Prostate gland (tissue), 2 donors: ENCODE results near the gene PALLD. TPM values are rescaled to one million over a fixed set of nuclear protein-coding genes. Genes with fewer than 3 reads are reported as not detected.
"Not testable (repeated sequence)": the region's sequence is repeated elsewhere in the genome, so short reads cannot be mapped to it uniquely, and the experiment has no call there.

ENCODE experiments used
- DNase-seq: peaks from one replicate; pipeline ENCODE4 v3.0.0-alpha.2; 2019; ENCODE audit warnings: low spot score
- H3K27ac ChIP-seq, 2 donors: fragments of 200-600 bp; sonication (generic); 2 replicates each; pipeline ENCODE4 v1.5.1; 2017 to 2019
- H3K27me3 ChIP-seq: fragments of 200-600 bp; sonication (generic); replicated peaks from 2 replicates; pipeline ENCODE4 v1.5.1; 2019; ENCODE audit not compliant: insufficient read depth
- H3K36me3 ChIP-seq, 2 donors: fragments of 200-600 bp; sonication (generic); 1 replicate in 1 of 2; 2 replicates in 1 of 2; pipeline versions ENCODE4 v1.5.1 to v1.8.1; 2017 to 2019
- H3K4me1 ChIP-seq: fragments of 200-600 bp; sonication (generic); replicated peaks from 2 replicates; pipeline ENCODE4 v1.5.1; 2019
- H3K4me3 ChIP-seq, 2 donors: fragments of 200-600 bp; sonication (generic); 2 replicates each; pipeline ENCODE4 v1.5.1; 2017 to 2019
- H3K9me3 ChIP-seq: fragments of 200-600 bp; sonication (generic); 2 replicates; pipeline ENCODE4 v1.5.1; 2017
- POLR2A ChIP-seq: fragments of 450-650 bp; IDR thresholded peaks from one replicate; pipeline ENCODE4 v1.6.1; 2016; ENCODE audit warnings: antibody characterized with exemption, mild to moderate bottlenecking
- POLR2AphosphoS5 ChIP-seq: sonication (generic); formaldehyde crosslinking; IDR thresholded peaks from one replicate; pipeline ENCODE4 v1.6.1; 2017; ENCODE audit warnings: antibody characterized with exemption
- WGBS: methylation state at CpG from one replicate; pipeline ENCODE4 v1.1.5; 2018; 5-methylcytosine and 5-hydroxymethylcytosine counted together
- intact Hi-C: fragments of 100-400 bp; cut with DNase I; formaldehyde crosslinking; loops from one replicate; pipeline ENCODE4 v1.14.2; 2022
- total RNA-seq, 2 donors: library from RNA; depleted of rRNA; stranded (reverse); fragments of >200 nt; gene quantifications; one replicate each; pipeline ENCODE4 v1.1.0, GENCODE V29; 2016
- TF ChIP-seq, protein P1 (sequence below), 4 experiments: fragments of 200-600 bp in 2 of 4; fragments of 450-650 bp in 2 of 4; sonication (generic) in 2 of 4; IDR thresholded peaks; 1 replicate in 3 of 4; 2 replicates in 1 of 4; pipeline ENCODE4 v1.5.1; 2016 to 2019; ENCODE audit warnings: antibody characterized with exemption in 4 of 4, mild to moderate bottlenecking in 2 of 4, moderate library complexity in 2 of 4

PALLD gene
- total RNA-seq, 2 donors from 2014 or later = 252 TPM

DNA sequence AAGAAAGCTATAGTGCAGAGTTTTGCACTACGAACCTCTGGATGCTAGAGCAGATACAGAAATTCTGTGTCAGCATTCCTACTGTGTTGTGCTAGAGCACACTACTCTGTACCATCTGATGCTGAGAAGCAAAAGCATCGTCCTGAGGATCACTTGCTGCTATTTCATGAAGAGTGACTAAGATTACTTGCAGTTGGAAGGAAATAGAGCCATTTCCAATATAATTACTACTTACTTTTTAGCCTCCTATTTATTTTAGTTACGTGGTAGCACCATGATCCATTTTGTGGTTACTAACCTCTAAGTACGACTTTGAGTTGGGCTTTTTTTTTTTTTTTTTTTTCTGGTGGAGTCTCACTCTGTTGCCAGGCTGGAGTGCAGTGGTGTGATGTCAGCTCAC, 226.7 kb downstream of the PALLD start:
- DNase-seq = no peak
- no peak overlapping the region for H3K27ac ChIP-seq
- no peaks in the 10 kb centered on the region for H3K27me3 ChIP-seq
- 86% methylated on average over 4 of the region's 4 CpGs for WGBS
- H3K4me1 ChIP-seq = no peaks in the 10 kb centered on the region
- TF ChIP-seq POLR2A (no peak), POLR2AphosphoS5 (no peak)
- TF ChIP-seq, protein P1, sequence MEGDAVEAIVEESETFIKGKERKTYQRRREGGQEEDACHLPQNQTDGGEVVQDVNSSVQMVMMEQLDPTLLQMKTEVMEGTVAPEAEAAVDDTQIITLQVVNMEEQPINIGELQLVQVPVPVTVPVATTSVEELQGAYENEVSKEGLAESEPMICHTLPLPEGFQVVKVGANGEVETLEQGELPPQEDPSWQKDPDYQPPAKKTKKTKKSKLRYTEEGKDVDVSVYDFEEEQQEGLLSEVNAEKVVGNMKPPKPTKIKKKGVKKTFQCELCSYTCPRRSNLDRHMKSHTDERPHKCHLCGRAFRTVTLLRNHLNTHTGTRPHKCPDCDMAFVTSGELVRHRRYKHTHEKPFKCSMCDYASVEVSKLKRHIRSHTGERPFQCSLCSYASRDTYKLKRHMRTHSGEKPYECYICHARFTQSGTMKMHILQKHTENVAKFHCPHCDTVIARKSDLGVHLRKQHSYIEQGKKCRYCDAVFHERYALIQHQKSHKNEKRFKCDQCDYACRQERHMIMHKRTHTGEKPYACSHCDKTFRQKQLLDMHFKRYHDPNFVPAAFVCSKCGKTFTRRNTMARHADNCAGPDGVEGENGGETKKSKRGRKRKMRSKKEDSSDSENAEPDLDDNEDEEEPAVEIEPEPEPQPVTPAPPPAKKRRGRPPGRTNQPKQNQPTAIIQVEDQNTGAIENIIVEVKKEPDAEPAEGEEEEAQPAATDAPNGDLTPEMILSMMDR (IDR thresholded peaks at IDR 0.05) = no peak
- H3K4me3 ChIP-seq = no peak overlapping the region
- no peaks in the 10 kb centered on the region for H3K9me3 ChIP-seq
- H3K36me3 ChIP-seq = no peaks in the 10 kb centered on the region
- intact Hi-C loops = no loop called here

DNA sequence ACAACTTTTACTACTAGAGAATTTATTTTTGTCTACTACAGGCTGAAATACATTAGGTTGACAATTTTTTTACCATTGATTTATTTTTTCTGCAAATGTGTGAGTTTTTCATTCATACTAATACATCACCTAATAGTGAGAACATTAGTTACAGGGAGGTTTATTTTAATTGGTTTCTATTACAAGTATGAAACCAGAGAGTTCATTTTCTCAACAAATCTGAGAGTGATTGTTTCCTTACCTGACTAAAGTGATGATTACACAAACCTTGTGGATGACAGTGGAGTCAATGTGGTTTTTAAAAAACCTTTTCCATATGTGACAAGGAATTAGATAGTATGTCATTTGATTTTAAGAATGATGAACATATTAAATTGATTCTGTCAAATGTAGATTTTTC, 227.4 kb downstream of the PALLD start:
- H3K36me3 ChIP-seq = no peaks in the 10 kb centered on the region
- no peak overlapping the region for H3K4me3 ChIP-seq
- H3K4me1 ChIP-seq = no peaks in the 10 kb centered on the region
- H3K27me3 ChIP-seq = no peaks in the 10 kb centered on the region
- no peaks in the 10 kb centered on the region for H3K9me3 ChIP-seq
- no peak overlapping the region for H3K27ac ChIP-seq
- no peak for DNase-seq
- TF ChIP-seq POLR2A (no peak), POLR2AphosphoS5 (no peak)
- TF ChIP-seq, protein P1 (IDR thresholded peaks at IDR 0.05) = no peak
- intact Hi-C loops = no loop called here

DNA sequence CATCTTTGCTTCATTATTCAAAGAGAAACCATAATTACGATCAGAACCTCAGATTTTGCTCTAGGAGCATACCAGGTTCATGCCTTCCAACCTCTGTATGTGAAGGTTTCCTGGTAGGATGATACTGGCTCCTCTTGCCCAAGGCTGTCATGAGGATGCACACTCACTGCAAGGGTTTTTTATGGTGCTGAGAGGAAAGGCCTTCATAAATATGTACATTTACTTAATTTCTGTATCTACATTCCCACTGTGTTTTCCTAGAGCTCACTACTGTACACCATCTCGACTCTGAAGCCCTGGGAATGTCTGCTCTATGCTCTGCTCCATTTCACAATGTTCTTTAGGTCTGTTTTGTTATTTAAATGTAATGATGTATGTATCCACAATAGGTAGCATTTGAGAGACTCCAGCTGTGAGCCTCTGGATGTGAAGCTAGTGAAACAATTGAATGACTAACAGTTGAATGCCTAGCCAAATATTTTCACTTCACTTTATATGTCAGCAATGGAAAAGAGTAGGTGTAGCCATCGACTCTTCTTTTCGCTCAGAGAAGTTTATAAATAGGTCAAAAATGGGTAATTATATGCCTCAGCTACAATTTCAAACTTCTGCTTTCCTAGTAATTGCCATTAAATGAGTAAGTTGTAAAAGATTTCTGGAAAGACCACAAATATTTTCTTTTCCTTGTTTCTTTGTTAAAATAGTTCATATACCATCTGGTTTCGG, 228.0 kb downstream of the PALLD start:
- Histone ChIP-seq H3K27me3 (no peaks in the 10 kb centered on the region), H3K4me3 (no peak overlapping the region), H3K4me1 (no peaks in the 10 kb centered on the region), H3K27ac (no peak overlapping the region), H3K36me3 (no peaks in the 10 kb centered on the region), H3K9me3 (no peaks in the 10 kb centered on the region)
- no peak for TF ChIP-seq POLR2AphosphoS5
- TF ChIP-seq, protein P1 (IDR thresholded peaks at IDR 0.05) = no peak
- TF ChIP-seq POLR2A = no peak
- WGBS = 78% methylated on average over 5 of the region's 5 CpGs
- intact Hi-C loops = no loop called here
- DNase-seq = no peak

DNA sequence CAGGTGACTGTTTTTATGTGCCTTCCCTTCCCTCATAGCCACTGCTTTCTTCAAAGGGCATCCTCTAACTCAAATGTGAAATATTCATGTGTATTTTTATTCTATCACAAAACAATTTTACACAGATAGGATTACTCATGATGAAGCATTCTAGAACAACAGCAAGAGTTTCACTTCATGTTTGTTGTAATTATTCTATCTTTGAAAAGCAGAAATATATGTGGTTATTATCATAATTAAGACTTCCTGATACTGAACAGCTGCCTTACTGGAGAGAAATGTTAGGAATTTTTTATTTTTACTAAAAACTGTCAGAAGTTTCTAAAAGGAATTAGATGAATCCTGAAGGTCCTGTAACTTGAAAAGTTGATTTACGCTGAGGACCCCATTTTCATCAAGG, 229.1 kb downstream of the PALLD start:
- Histone ChIP-seq H3K4me1 (no peaks in the 10 kb centered on the region), H3K27ac (no peak overlapping the region), H3K27me3 (no peaks in the 10 kb centered on the region), H3K36me3 (no peaks in the 10 kb centered on the region), H3K9me3 (no peaks in the 10 kb centered on the region), H3K4me3 (no peak overlapping the region)
- TF ChIP-seq POLR2A (no peak), POLR2AphosphoS5 (no peak)
- TF ChIP-seq, protein P1 (IDR thresholded peaks at IDR 0.05) = no peak
- WGBS = 98% methylated on average over 1 of the region's 1 CpG
- intact Hi-C loops = no loop called here
- no peak for DNase-seq

DNA sequence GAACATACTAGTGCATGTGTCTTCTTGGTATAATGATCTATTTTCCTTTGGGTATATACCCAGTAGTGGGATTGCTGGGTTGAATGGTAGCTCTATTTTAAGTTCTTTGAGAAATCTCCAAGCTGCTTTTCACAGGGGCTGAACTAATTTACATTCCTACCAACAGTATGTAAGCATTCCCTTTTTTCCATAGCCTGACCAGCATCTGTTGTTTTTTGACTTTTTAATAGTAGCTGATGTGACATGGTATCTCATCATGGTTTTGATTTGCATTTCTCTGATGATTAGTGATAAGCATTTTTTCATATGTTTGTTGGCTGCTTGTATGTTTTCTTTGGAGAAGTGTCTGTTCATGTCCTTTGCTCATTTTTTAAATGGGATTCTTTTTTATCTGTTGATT, 230.3 kb downstream of the PALLD start:
- H3K27ac ChIP-seq, H3K4me3 ChIP-seq, H3K9me3 ChIP-seq, H3K4me1 ChIP-seq, H3K27me3 ChIP-seq, DNase-seq, H3K36me3 ChIP-seq, intact Hi-C loops: not testable (repeated sequence)
